GM21381 (cell line): ENCODE results near the gene HNRNPK.

ENCODE experiments used
- ATAC-seq: cut with Tn5 transposase; IDR thresholded peaks from one replicate; pipeline ENCODE4 v1.9.1; 2021; ENCODE audit warnings: mild to moderate bottlenecking, moderate library complexity; ENCODE audit not compliant: unreplicated experiment

The HNRNPK gene

GRCh38 chr9:83979812-83980394 lies at the start of gene HNRNPK:
Gene HNRNPK (minus strand): TSS chr9:83980215. CDS start chr9:83978252, 1,963 bp downstream.
- ATAC-seq = peak; percentile 80

GRCh38 chr9:84027201-84027600 lies 47.2 kb upstream of the HNRNPK start:
- ATAC-seq = no peak

GRCh38 chr9:84024041-84024575 lies 44.1 kb upstream of the HNRNPK start:
- ATAC-seq = no peak

GRCh38 chr9:84007662-84008061 lies 27.6 kb upstream of the HNRNPK start:
- no peak for ATAC-seq

- no peak for ATAC-seq
Measured at GRCh38 chr9:84003246-84003645, 23.2 kb upstream of the HNRNPK start.

- ATAC-seq = peak; percentile 86
Measured at GRCh38 chr9:84002344-84002743, 22.3 kb upstream of the HNRNPK start.

GRCh38 chr9:84001621-84002020 lies 21.6 kb upstream of the HNRNPK start:
- no peak for ATAC-seq

GRCh38 chr9:84000186-84000585 lies 20.2 kb upstream of the HNRNPK start:
- no peak for ATAC-seq

GRCh38 chr9:83999141-83999918 lies 19.3 kb upstream of the HNRNPK start:
- no peak for ATAC-seq

GRCh38 chr9:83996126-83996525 lies 16.1 kb upstream of the HNRNPK start:
- ATAC-seq = no peak

GRCh38 chr9:83992901-83993300 lies 12.9 kb upstream of the HNRNPK start:
- no peak for ATAC-seq

GRCh38 chr9:83992407-83992806 lies 12.4 kb upstream of the HNRNPK start:
- no peak for ATAC-seq

- ATAC-seq = no peak
Measured at GRCh38 chr9:83991355-83991754, 11.3 kb upstream of the HNRNPK start.

- ATAC-seq = no peak
Measured at GRCh38 chr9:83988411-83988810, 8.4 kb upstream of the HNRNPK start.

GRCh38 chr9:83987402-83987791 lies 7.4 kb upstream of the HNRNPK start:
- ATAC-seq = no peak

GRCh38 chr9:83986765-83987401 lies 6.9 kb upstream of the HNRNPK start:
- ATAC-seq = no peak

GRCh38 chr9:83986195-83986594 lies 6.2 kb upstream of the HNRNPK start:
- ATAC-seq = no peak

GRCh38 chr9:83981126-83981871 lies 1.3 kb upstream of the HNRNPK start:
- ATAC-seq = no peak

- peak; percentile 65 for ATAC-seq
Measured at GRCh38 chr9:83980395-83981125, 545 bp upstream of the HNRNPK start, which contains the start of gene RMI1. Gene RMI1 (plus strand): TSS chr9:83980805. CDS start chr9:84000987, 20,182 bp downstream.
